GM23338 (cell line): ENCODE data around the gene RIPOR3. TPM values are rescaled to one million over a fixed set of nuclear protein-coding genes. Genes with fewer than 3 reads are reported as not detected.

Experiments used
- ATAC-seq: fragments of 200-7000 bp; cut with Tn5 transposase; 3 replicates; pipeline ENCODE4 v1.9.1; 2020
- DNase-seq: peaks from one replicate; pipeline ENCODE4 v3.0.0-alpha.2; 2015; ENCODE audit warnings: low spot score
- H2AFZ ChIP-seq: fragments of 200-600 bp; sonication (generic); 2 replicates; pipeline ENCODE4 v1.8.0; 2016; ENCODE audit warnings: antibody characterized with exemption, mild to moderate bottlenecking, moderate library complexity
- H3F3A ChIP-seq: fragments of 200-600 bp; sonication (generic); replicated peaks from 2 replicates; pipeline ENCODE4 v1.8.0; 2017; ENCODE audit warnings: antibody characterized with exemption, mixed run types, low read depth
- H3K27ac ChIP-seq: fragments of 200-600 bp; sonication (generic); 2 replicates; pipeline ENCODE4 v1.6.1; 2016; ENCODE audit warnings: low read depth
- H3K27me3 ChIP-seq: fragments of 200-600 bp; sonication (generic); 2 replicates; pipeline ENCODE4 v1.8.0; 2016; ENCODE audit warnings: mild to moderate bottlenecking, mixed run types, moderate library complexity; ENCODE audit not compliant: insufficient read depth
- H3K36me3 ChIP-seq: fragments of 200-600 bp; sonication (generic); 2 replicates; pipeline ENCODE4 v1.8.0; 2016; ENCODE audit warnings: mild to moderate bottlenecking; ENCODE audit not compliant: insufficient read depth
- H3K4me1 ChIP-seq: fragments of 200-600 bp; sonication (generic); 2 replicates; pipeline ENCODE4 v1.8.0; 2016; ENCODE audit warnings: mild to moderate bottlenecking, moderate library complexity; ENCODE audit not compliant: insufficient read depth
- H3K4me2 ChIP-seq: fragments of 200-600 bp; sonication (generic); 2 replicates; pipeline ENCODE4 v1.7.1; 2017; ENCODE audit warnings: mixed run types
- H3K4me3 ChIP-seq: fragments of 200-600 bp; sonication (generic); 2 replicates; pipeline ENCODE4 v1.6.1; 2016; ENCODE audit warnings: mixed run types
- H3K79me2 ChIP-seq: fragments of 200-600 bp; sonication (generic); replicated peaks from 2 replicates; pipeline ENCODE4 v1.8.0; 2017; ENCODE audit warnings: mild to moderate bottlenecking; ENCODE audit not compliant: insufficient read depth
- H3K9me2 ChIP-seq: fragments of 200-600 bp; sonication (generic); 2 replicates; pipeline ENCODE4 v1.8.0; 2017; ENCODE audit not compliant: insufficient read depth
- H4K20me1 ChIP-seq: fragments of 200-600 bp; sonication (generic); replicated peaks from 2 replicates; pipeline ENCODE4 v1.8.0; 2017; ENCODE audit warnings: mild to moderate bottlenecking; ENCODE audit not compliant: insufficient read depth
- H3K27ac Mint-ChIP-seq: 2 replicates; pipeline ENCODE4 v1.8.0; 2020; ENCODE audit warnings: inconsistent platforms, mild to moderate bottlenecking, moderate library complexity, mixed read lengths
- H3K27me3 Mint-ChIP-seq: 3 replicates; pipeline ENCODE4 v1.8.0; 2022; ENCODE audit warnings: low read depth, mild to moderate bottlenecking, moderate library complexity, mixed read lengths, inconsistent platforms; ENCODE audit not compliant: insufficient read depth, poor library complexity
- H3K36me3 Mint-ChIP-seq: 3 replicates; pipeline ENCODE4 v1.8.0; 2021; ENCODE audit warnings: low read depth, mild to moderate bottlenecking, inconsistent platforms, moderate library complexity, mixed read lengths
- H3K4me1 Mint-ChIP-seq: 3 replicates; pipeline ENCODE4 v1.8.0; 2020; ENCODE audit warnings: mild to moderate bottlenecking, inconsistent platforms, mixed read lengths
- H3K4me3 Mint-ChIP-seq: 3 replicates; pipeline ENCODE4 v1.8.0; 2021; ENCODE audit warnings: moderate library complexity, mild to moderate bottlenecking, inconsistent platforms, mixed read lengths
- H3K9me3 Mint-ChIP-seq: 3 replicates; pipeline ENCODE4 v1.8.0; 2020; ENCODE audit warnings: moderate library complexity, mild to moderate bottlenecking, inconsistent platforms, mixed read lengths
- EZH2 ChIP-seq: fragments of 200-600 bp; sonication (generic); IDR thresholded peaks from one replicate; pipeline ENCODE4 v1.8.0; 2017; ENCODE audit warnings: antibody characterized with exemption, mild to moderate bottlenecking, low read depth; ENCODE audit not compliant: unreplicated experiment
- EZH2phosphoT487 ChIP-seq: fragments of 200-600 bp; sonication (generic); IDR thresholded peaks from one replicate; pipeline ENCODE4 v1.8.1; 2018; ENCODE audit warnings: antibody characterized with exemption; ENCODE audit not compliant: unreplicated experiment
- JUNB ChIP-seq: IDR thresholded peaks from one replicate; pipeline ENCODE4 v1.6.1; 2016; ENCODE audit warnings: antibody characterized with exemption; ENCODE audit not compliant: unreplicated experiment
- NANOG ChIP-seq: IDR thresholded peaks from 2 replicates; pipeline ENCODE4 v1.6.1; 2016; ENCODE audit warnings: antibody characterized with exemption, borderline replicate concordance
- POLR2AphosphoS5 ChIP-seq: IDR thresholded peaks from 2 replicates; pipeline ENCODE4 v1.6.1; 2016; ENCODE audit warnings: antibody characterized with exemption, low read depth
- REST ChIP-seq: IDR thresholded peaks from one replicate; pipeline ENCODE4 v1.6.1; 2018; ENCODE audit warnings: antibody characterized with exemption; ENCODE audit not compliant: unreplicated experiment
- STAT1 ChIP-seq: IDR thresholded peaks from one replicate; pipeline ENCODE4 v1.6.1; 2016; ENCODE audit warnings: antibody characterized with exemption; ENCODE audit not compliant: unreplicated experiment
- ZNF114 ChIP-seq: fragments of 250-450 bp; sonication (Bioruptor Pico); IDR thresholded peaks from 2 replicates; pipeline ENCODE4 v1.5.0; 2020; ENCODE audit warnings: mild to moderate bottlenecking, moderate library complexity
- ZNF331 ChIP-seq: fragments of 250-450 bp; sonication (Bioruptor Pico); IDR thresholded peaks from 2 replicates; pipeline ENCODE4 v1.5.0; 2020; ENCODE audit warnings: low read depth, mild to moderate bottlenecking, moderate library complexity
- polyA plus RNA-seq: library from polyadenylated mRNA; unstranded; fragments of >200 nt; fragmentation: Nextera tagmentation; extraction: Ambion mirVana; gene quantifications from 2 replicates; pipeline ENCODE4 v1.2.1, GENCODE V29; 2016
- total RNA-seq: library from RNA; depleted of rRNA; stranded (reverse); fragments of >200 nt; shearing (Covaris generic); gene quantifications from 2 replicates; pipeline ENCODE4 v1.2.3, GENCODE V29; 2014
- TF ChIP-seq, protein P1 (sequence below), 2 experiments: fragments of 200-600 bp in 1 of 2; sonication (generic) in 1 of 2; conservative IDR thresholded peaks; 2 replicates each; pipeline versions ENCODE4 v1.5.1 to v1.6.1; 2016 to 2017; ENCODE audit warnings: antibody characterized with exemption in 2 of 2, low read depth in 2 of 2, mild to moderate bottlenecking in 2 of 2, moderate library complexity in 1 of 2
- TF ChIP-seq, protein P2 (sequence below): fragments of 250-450 bp; sonication (Bioruptor Pico); IDR thresholded peaks from 2 replicates; pipeline ENCODE4 v1.5.0; 2020; ENCODE audit warnings: mild to moderate bottlenecking, moderate library complexity

Gene RIPOR3
- total and polyA plus RNA-seq, 2 experiments from 2014 or later: 4.9 to 6.3 TPM

GRCh38 chr20:50538276-50538675 lies 153.1 kb downstream of the RIPOR3 start:
- H3K9me2 ChIP-seq: no peaks in the 10 kb centered on the region
- no peaks in the 10 kb centered on the region; the same call in 2 of the 3 replicates for H3K36me3 Mint-ChIP-seq
- H3K27ac Mint-ChIP-seq: no peak overlapping the region
- H3K4me3 Mint-ChIP-seq: no peak overlapping the region
- TF ChIP-seq STAT1 (no peak), ZNF114 (CRISPR knock-in tag) (no peak), EZH2 (no peak), JUNB (no peak), NANOG (no peak), EZH2phosphoT487 (no peak), ZNF331 (CRISPR knock-in tag) (no peak), POLR2AphosphoS5 (no peak), REST (no peak)
- TF ChIP-seq, protein P1, sequence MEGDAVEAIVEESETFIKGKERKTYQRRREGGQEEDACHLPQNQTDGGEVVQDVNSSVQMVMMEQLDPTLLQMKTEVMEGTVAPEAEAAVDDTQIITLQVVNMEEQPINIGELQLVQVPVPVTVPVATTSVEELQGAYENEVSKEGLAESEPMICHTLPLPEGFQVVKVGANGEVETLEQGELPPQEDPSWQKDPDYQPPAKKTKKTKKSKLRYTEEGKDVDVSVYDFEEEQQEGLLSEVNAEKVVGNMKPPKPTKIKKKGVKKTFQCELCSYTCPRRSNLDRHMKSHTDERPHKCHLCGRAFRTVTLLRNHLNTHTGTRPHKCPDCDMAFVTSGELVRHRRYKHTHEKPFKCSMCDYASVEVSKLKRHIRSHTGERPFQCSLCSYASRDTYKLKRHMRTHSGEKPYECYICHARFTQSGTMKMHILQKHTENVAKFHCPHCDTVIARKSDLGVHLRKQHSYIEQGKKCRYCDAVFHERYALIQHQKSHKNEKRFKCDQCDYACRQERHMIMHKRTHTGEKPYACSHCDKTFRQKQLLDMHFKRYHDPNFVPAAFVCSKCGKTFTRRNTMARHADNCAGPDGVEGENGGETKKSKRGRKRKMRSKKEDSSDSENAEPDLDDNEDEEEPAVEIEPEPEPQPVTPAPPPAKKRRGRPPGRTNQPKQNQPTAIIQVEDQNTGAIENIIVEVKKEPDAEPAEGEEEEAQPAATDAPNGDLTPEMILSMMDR (conservative IDR thresholded peaks at IDR 0.05; ENCODE audit: low read depth in 2 of 2): no peak
- TF ChIP-seq, protein P2, sequence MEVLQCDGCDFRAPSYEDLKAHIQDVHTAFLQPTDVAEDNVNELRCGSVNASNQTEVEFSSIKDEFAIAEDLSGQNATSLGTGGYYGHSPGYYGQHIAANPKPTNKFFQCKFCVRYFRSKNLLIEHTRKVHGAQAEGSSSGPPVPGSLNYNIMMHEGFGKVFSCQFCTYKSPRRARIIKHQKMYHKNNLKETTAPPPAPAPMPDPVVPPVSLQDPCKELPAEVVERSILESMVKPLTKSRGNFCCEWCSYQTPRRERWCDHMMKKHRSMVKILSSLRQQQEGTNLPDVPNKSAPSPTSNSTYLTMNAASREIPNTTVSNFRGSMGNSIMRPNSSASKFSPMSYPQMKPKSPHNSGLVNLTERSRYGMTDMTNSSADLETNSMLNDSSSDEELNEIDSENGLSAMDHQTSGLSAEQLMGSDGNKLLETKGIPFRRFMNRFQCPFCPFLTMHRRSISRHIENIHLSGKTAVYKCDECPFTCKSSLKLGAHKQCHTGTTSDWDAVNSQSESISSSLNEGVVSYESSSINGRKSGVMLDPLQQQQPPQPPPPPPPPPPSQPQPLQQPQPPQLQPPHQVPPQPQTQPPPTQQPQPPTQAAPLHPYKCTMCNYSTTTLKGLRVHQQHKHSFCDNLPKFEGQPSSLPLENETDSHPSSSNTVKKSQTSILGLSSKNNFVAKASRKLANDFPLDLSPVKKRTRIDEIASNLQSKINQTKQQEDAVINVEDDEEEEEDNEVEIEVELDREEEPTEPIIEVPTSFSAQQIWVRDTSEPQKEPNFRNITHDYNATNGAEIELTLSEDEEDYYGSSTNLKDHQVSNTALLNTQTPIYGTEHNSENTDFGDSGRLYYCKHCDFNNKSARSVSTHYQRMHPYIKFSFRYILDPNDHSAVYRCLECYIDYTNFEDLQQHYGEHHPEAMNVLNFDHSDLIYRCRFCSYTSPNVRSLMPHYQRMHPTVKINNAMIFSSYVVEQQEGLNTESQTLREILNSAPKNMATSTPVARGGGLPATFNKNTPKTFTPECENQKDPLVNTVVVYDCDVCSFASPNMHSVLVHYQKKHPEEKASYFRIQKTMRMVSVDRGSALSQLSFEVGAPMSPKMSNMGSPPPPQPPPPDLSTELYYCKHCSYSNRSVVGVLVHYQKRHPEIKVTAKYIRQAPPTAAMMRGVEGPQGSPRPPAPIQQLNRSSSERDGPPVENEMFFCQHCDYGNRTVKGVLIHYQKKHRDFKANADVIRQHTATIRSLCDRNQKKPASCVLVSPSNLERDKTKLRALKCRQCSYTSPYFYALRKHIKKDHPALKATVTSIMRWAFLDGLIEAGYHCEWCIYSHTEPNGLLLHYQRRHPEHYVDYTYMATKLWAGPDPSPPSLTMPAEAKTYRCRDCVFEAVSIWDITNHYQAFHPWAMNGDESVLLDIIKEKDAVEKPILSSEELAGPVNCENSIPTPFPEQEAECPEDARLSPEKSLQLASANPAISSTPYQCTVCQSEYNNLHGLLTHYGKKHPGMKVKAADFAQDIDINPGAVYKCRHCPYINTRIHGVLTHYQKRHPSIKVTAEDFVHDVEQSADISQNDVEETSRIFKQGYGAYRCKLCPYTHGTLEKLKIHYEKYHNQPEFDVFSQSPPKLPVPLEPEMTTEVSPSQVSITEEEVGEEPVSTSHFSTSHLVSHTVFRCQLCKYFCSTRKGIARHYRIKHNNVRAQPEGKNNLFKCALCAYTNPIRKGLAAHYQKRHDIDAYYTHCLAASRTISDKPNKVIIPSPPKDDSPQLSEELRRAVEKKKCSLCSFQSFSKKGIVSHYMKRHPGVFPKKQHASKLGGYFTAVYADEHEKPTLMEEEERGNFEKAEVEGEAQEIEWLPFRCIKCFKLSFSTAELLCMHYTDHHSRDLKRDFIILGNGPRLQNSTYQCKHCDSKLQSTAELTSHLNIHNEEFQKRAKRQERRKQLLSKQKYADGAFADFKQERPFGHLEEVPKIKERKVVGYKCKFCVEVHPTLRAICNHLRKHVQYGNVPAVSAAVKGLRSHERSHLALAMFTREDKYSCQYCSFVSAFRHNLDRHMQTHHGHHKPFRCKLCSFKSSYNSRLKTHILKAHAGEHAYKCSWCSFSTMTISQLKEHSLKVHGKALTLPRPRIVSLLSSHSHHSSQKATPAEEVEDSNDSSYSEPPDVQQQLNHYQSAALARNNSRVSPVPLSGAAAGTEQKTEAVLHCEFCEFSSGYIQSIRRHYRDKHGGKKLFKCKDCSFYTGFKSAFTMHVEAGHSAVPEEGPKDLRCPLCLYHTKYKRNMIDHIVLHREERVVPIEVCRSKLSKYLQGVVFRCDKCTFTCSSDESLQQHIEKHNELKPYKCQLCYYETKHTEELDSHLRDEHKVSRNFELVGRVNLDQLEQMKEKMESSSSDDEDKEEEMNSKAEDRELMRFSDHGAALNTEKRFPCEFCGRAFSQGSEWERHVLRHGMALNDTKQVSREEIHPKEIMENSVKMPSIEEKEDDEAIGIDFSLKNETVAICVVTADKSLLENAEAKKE: no peak
- no peaks in the 10 kb centered on the region for H3K27me3 ChIP-seq
- no peaks in the 10 kb centered on the region for H3F3A ChIP-seq
- H3K4me3 ChIP-seq: no peak overlapping the region
- no peaks in the 10 kb centered on the region for H3K9me3 Mint-ChIP-seq
- no peaks in the 10 kb centered on the region; the same call in 1 of the 2 replicates for H4K20me1 ChIP-seq
- no peaks in the 10 kb centered on the region for H3K36me3 ChIP-seq
- no peak for ATAC-seq
- no peak overlapping the region for H2AFZ ChIP-seq
- no peak overlapping the region for H3K4me2 ChIP-seq
- H3K27ac ChIP-seq: peak overlapping the region; percentile 28
- no peaks in the 10 kb centered on the region for H3K4me1 ChIP-seq
- H3K79me2 ChIP-seq: peaks cover 89% of the 10 kb centered on the region
- peaks cover 3% of the 10 kb centered on the region for H3K27me3 Mint-ChIP-seq
- no peak for DNase-seq
- peaks cover 2% of the 10 kb centered on the region; the same call in 1 of the 3 replicates for H3K4me1 Mint-ChIP-seq
